Activated CD8-positive, alpha-beta memory T cell treated with anti-CD3 and anti-CD28 coated beads for 48 hours (primary cell): ENCODE data around the gene MEIKIN.

Experiments used
- DNase-seq, 3 experiments: peaks; one replicate each; pipeline ENCODE4 v3.0.0-alpha.2; 2020; ENCODE audit warnings: low read depth in 2 of 3, low spot score in 2 of 3

Gene MEIKIN

GRCh38 chr5:131974016-131974415, 28.6 kb upstream of the MEIKIN start:
- no peak for DNase-seq

GRCh38 chr5:131973089-131973712, 27.7 kb upstream of the MEIKIN start:
- no peak for DNase-seq

GRCh38 chr5:131968396-131968954, 23.0 kb upstream of the MEIKIN start:
- no peak for DNase-seq

GRCh38 chr5:131966551-131966950, 21.1 kb upstream of the MEIKIN start:
- no peak for DNase-seq

GRCh38 chr5:131965826-131966415, 20.5 kb upstream of the MEIKIN start:
- no peak for DNase-seq

- no peak for DNase-seq
Measured at GRCh38 chr5:131959906-131960305, 14.4 kb upstream of the MEIKIN start.

- DNase-seq, result no peak
Measured at GRCh38 chr5:131959136-131959535, 13.7 kb upstream of the MEIKIN start.

- DNase-seq, result no peak
Measured at GRCh38 chr5:131957721-131958441, 12.4 kb upstream of the MEIKIN start.

GRCh38 chr5:131953969-131954368, 8.5 kb upstream of the MEIKIN start:
- DNase-seq, result no peak

GRCh38 chr5:131952301-131952857, 6.9 kb upstream of the MEIKIN start:
- DNase-seq, result no peak

- no peak for DNase-seq
Measured at GRCh38 chr5:131950706-131951105, 5.2 kb upstream of the MEIKIN start.

- no peak for DNase-seq
Measured at GRCh38 chr5:131947445-131947844, 2.0 kb upstream of the MEIKIN start.

- DNase-seq, result no peak
Measured at GRCh38 chr5:131944702-131945550, 537 bp downstream of the MEIKIN start.

- no peak for DNase-seq
Measured at GRCh38 chr5:131943916-131944315, 1.5 kb downstream of the MEIKIN start.

GRCh38 chr5:131942016-131942415, 3.4 kb downstream of the MEIKIN start:
- DNase-seq, result no peak

GRCh38 chr5:131939690-131940345, 5.6 kb downstream of the MEIKIN start:
- DNase-seq, result no peak

GRCh38 chr5:131932235-131932634, 13.2 kb downstream of the MEIKIN start:
- DNase-seq, result no peak

GRCh38 chr5:131928957-131929356, 16.5 kb downstream of the MEIKIN start:
- no peak for DNase-seq

- no peak for DNase-seq
Measured at GRCh38 chr5:131926168-131926567, 19.3 kb downstream of the MEIKIN start.

GRCh38 chr5:131916481-131916880, 29.0 kb downstream of the MEIKIN start:
- DNase-seq, result no peak
